ENCODE results near the gene PBX3.

The PBX3 gene

GRCh38 chr9:125972012-125972729 is 225.0 kb downstream of the PBX3 start:
- Histone ChIP-seq H3K36me3 (ENCODE audit: control insufficient read depth, insufficient read depth, low read length) (no peaks in the 10 kb centered on the region), H3K27me3 (ENCODE audit: control insufficient read depth, insufficient read depth, low read length) (no peaks in the 10 kb centered on the region), H3K27ac (no peak overlapping the region), H2AFZ (no peak overlapping the region), H3K79me2 (no peaks in the 10 kb centered on the region), H3K9ac (no peak overlapping the region), H3K4me2 (ENCODE audit: low read length) (no peak overlapping the region), H3K9me3 (ENCODE audit: control insufficient read depth, low read length) (no peaks in the 10 kb centered on the region), H3K4me3 (ENCODE audit: low read depth, low read length) (no peak overlapping the region), H3K4me1 (no peaks in the 10 kb centered on the region)
- TF ChIP-seq CTCF (IDR thresholded peaks at IDR 0.05): no peak

GRCh38 chr9:125973547-125973946 is 226.4 kb downstream of the PBX3 start:
- no peak for TF ChIP-seq CTCF (IDR thresholded peaks at IDR 0.05)
- no peaks in the 10 kb centered on the region for H3K79me2 ChIP-seq
- H3K4me2 ChIP-seq (ENCODE audit: low read length): no peak overlapping the region
- H3K9ac ChIP-seq: no peak overlapping the region
- H2AFZ ChIP-seq: no peak overlapping the region
- no peaks in the 10 kb centered on the region for H3K4me1 ChIP-seq
- no peaks in the 10 kb centered on the region for H3K36me3 ChIP-seq (ENCODE audit: control insufficient read depth, insufficient read depth, low read length)
- H3K9me3 ChIP-seq (ENCODE audit: control insufficient read depth, low read length): no peaks in the 10 kb centered on the region
- H3K4me3 ChIP-seq (ENCODE audit: low read depth, low read length): no peak overlapping the region
- H3K27ac ChIP-seq: no peak overlapping the region
- H3K27me3 ChIP-seq (ENCODE audit: control insufficient read depth, insufficient read depth, low read length): no peaks in the 10 kb centered on the region

GRCh38 chr9:125974705-125975104 is 227.5 kb downstream of the PBX3 start:
- Histone ChIP-seq H3K27me3 (ENCODE audit: control insufficient read depth, insufficient read depth, low read length) (no peaks in the 10 kb centered on the region), H2AFZ (no peak overlapping the region), H3K27ac (no peak overlapping the region), H3K4me3 (ENCODE audit: low read depth, low read length) (no peak overlapping the region), H3K4me1 (no peaks in the 10 kb centered on the region), H3K79me2 (no peaks in the 10 kb centered on the region), H3K9me3 (ENCODE audit: control insufficient read depth, low read length) (no peaks in the 10 kb centered on the region), H3K9ac (no peak overlapping the region), H3K4me2 (ENCODE audit: low read length) (no peak overlapping the region), H3K36me3 (ENCODE audit: control insufficient read depth, insufficient read depth, low read length) (no peaks in the 10 kb centered on the region)
- no peak for TF ChIP-seq CTCF (IDR thresholded peaks at IDR 0.05)

- no peaks in the 10 kb centered on the region for H3K27me3 ChIP-seq (ENCODE audit: control insufficient read depth, insufficient read depth, low read length)
- H3K27ac ChIP-seq: no peak overlapping the region
- H3K4me3 ChIP-seq (ENCODE audit: low read depth, low read length): no peak overlapping the region
- no peaks in the 10 kb centered on the region for H3K79me2 ChIP-seq
- no peak overlapping the region for H3K9ac ChIP-seq
- H3K4me1 ChIP-seq: no peaks in the 10 kb centered on the region
- no peaks in the 10 kb centered on the region for H3K9me3 ChIP-seq (ENCODE audit: control insufficient read depth, low read length)
- TF ChIP-seq CTCF (IDR thresholded peaks at IDR 0.05): no peak
- no peaks in the 10 kb centered on the region for H3K36me3 ChIP-seq (ENCODE audit: control insufficient read depth, insufficient read depth, low read length)
- no peak overlapping the region for H3K4me2 ChIP-seq (ENCODE audit: low read length)
- H2AFZ ChIP-seq: no peak overlapping the region
These were observed 230.1 kb downstream of the PBX3 start for GRCh38 chr9:125977223-125977622.

GRCh38 chr9:125979383-125979782 is 232.2 kb downstream of the PBX3 start:
- no peak overlapping the region for H3K4me3 ChIP-seq (ENCODE audit: low read depth, low read length)
- no peak for TF ChIP-seq CTCF (IDR thresholded peaks at IDR 0.05)
- H3K4me2 ChIP-seq (ENCODE audit: low read length): no peak overlapping the region

More at GRCh38 chr9:125979383-125979782, 232.2 kb downstream of the PBX3 start:
- Histone ChIP-seq H3K27me3 (ENCODE audit: control insufficient read depth, insufficient read depth, low read length) (no peaks in the 10 kb centered on the region), H3K36me3 (ENCODE audit: control insufficient read depth, insufficient read depth, low read length) (no peaks in the 10 kb centered on the region), H3K79me2 (no peaks in the 10 kb centered on the region), H3K9me3 (ENCODE audit: control insufficient read depth, low read length) (no peaks in the 10 kb centered on the region), H3K4me1 (no peaks in the 10 kb centered on the region), H3K27ac (no peak overlapping the region), H2AFZ (no peak overlapping the region), H3K9ac (no peak overlapping the region)

Measured in parathyroid adenoma (tissue), 2 donors.